Smooth muscle cell (in vitro differentiated cells): Measurements from ENCODE around the gene TAS2R9. TPM values are rescaled to one million over a fixed set of nuclear protein-coding genes. Genes with fewer than 3 reads are reported as not detected.
A peak's percentile ranks its signal among the peaks of the same experiment; 100 is the strongest.

Experiments used
- DNase-seq: peaks from one replicate; lab custom pipeline; 2025; ENCODE audit not compliant: unreplicated experiment; lab: John Stamatoyannopoulos, UW
- H2AFZ ChIP-seq: fragments of 200-600 bp; sonication (generic); 2 replicates; pipeline ENCODE4 v1.6.0; 2016; ENCODE audit warnings: antibody characterized with exemption, low read depth, mild to moderate bottlenecking
- H3F3A ChIP-seq: fragments of 200-600 bp; sonication (generic); 2 replicates; pipeline ENCODE4 v1.6.0; 2017; ENCODE audit warnings: antibody characterized with exemption, low read depth
- H3K27ac ChIP-seq: fragments of 200-600 bp; sonication (generic); 2 replicates; pipeline ENCODE4 v1.5.1; 2016; ENCODE audit warnings: low read depth, mild to moderate bottlenecking
- H3K27me3 ChIP-seq: fragments of 200-600 bp; sonication (generic); 2 replicates; pipeline ENCODE4 v1.6.1; 2016; ENCODE audit warnings: low read depth, mild to moderate bottlenecking
- H3K36me3 ChIP-seq: fragments of 200-600 bp; sonication (generic); 2 replicates; pipeline ENCODE4 v1.5.1; 2016; ENCODE audit warnings: low read depth
- H3K4me1 ChIP-seq: fragments of 200-600 bp; sonication (generic); 2 replicates; pipeline ENCODE4 v1.5.1; 2016; ENCODE audit warnings: low read depth
- H3K4me2 ChIP-seq: fragments of 200-600 bp; sonication (generic); 2 replicates; pipeline ENCODE4 v1.6.0; 2016; ENCODE audit warnings: mild to moderate bottlenecking
- H3K4me3 ChIP-seq: fragments of 200-600 bp; sonication (generic); 2 replicates; pipeline ENCODE4 v1.5.1; 2016; ENCODE audit warnings: mild to moderate bottlenecking
- H3K79me2 ChIP-seq: fragments of 200-600 bp; sonication (generic); 2 replicates; pipeline ENCODE4 v1.6.0; 2016; ENCODE audit warnings: low read depth, mild to moderate bottlenecking
- H3K9ac ChIP-seq: fragments of 200-600 bp; sonication (generic); 2 replicates; pipeline ENCODE4 v1.6.0; 2016; ENCODE audit warnings: low read depth
- H3K9me3 ChIP-seq: fragments of 200-600 bp; sonication (generic); replicated peaks from 2 replicates; pipeline ENCODE4 v1.5.1; 2016; ENCODE audit warnings: low read depth
- H4K20me1 ChIP-seq: fragments of 200-600 bp; sonication (generic); 2 replicates; pipeline ENCODE4 v1.6.0; 2016; ENCODE audit warnings: low read depth
- WGBS: methylation state at CpG from one replicate; pipeline ENCODE4 v1.1.7; 2016; ENCODE audit warnings: low lambda C conversion rate; 5-methylcytosine and 5-hydroxymethylcytosine counted together
- polyA plus RNA-seq: library from polyadenylated mRNA; unstranded; fragments of >200 nt; fragmentation: Nextera tagmentation; extraction: Ambion mirVana; gene quantifications from 2 replicates; pipeline ENCODE4 v1.2.1, GENCODE V29; 2016
- total RNA-seq: library from RNA; depleted of rRNA; stranded (reverse); fragments of >200 nt; gene quantifications from 2 replicates; pipeline ENCODE4 v1.2.3, GENCODE V29; 2014
- TF ChIP-seq, protein P1 (sequence below): fragments of 200-600 bp; sonication (generic); IDR thresholded peaks from 2 replicates; pipeline ENCODE4 v1.5.1; 2017; ENCODE audit warnings: borderline replicate concordance, mild to moderate bottlenecking, antibody characterized with exemption; ENCODE audit not compliant: insufficient read depth, poor library complexity, severe bottlenecking

The TAS2R9 gene
- total and polyA plus RNA-seq, 2 experiments from 2014 or later, result 0.81 TPM; not detected in 1

- no peak for DNase-seq
- 81% methylated on average over 5 of the region's 5 CpGs for WGBS
- no peak overlapping the region for H3K4me3 ChIP-seq
Observed at GRCh38 chr12:10783252-10783651, 26.7 kb downstream of the TAS2R9 start.

GRCh38 chr12:10779103-10779502 is 30.9 kb downstream of the TAS2R9 start:
- H3F3A ChIP-seq, result no peaks in the 10 kb centered on the region
- no peak overlapping the region for H3K4me3 ChIP-seq
- WGBS, result 91% methylated on average over 2 of the region's 2 CpGs
- no peaks in the 10 kb centered on the region for H3K9me3 ChIP-seq
- no peak overlapping the region for H3K4me2 ChIP-seq
- no peak overlapping the region for H2AFZ ChIP-seq
- H3K79me2 ChIP-seq, result no peaks in the 10 kb centered on the region
- H3K36me3 ChIP-seq, result no peaks in the 10 kb centered on the region
- no peak overlapping the region for H3K9ac ChIP-seq
- H3K27ac ChIP-seq, result no peak overlapping the region
- TF ChIP-seq, protein P1, sequence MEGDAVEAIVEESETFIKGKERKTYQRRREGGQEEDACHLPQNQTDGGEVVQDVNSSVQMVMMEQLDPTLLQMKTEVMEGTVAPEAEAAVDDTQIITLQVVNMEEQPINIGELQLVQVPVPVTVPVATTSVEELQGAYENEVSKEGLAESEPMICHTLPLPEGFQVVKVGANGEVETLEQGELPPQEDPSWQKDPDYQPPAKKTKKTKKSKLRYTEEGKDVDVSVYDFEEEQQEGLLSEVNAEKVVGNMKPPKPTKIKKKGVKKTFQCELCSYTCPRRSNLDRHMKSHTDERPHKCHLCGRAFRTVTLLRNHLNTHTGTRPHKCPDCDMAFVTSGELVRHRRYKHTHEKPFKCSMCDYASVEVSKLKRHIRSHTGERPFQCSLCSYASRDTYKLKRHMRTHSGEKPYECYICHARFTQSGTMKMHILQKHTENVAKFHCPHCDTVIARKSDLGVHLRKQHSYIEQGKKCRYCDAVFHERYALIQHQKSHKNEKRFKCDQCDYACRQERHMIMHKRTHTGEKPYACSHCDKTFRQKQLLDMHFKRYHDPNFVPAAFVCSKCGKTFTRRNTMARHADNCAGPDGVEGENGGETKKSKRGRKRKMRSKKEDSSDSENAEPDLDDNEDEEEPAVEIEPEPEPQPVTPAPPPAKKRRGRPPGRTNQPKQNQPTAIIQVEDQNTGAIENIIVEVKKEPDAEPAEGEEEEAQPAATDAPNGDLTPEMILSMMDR, result no peak
- DNase-seq, result no peak
- peaks cover 13% of the 10 kb centered on the region for H3K27me3 ChIP-seq
- H3K4me1 ChIP-seq, result no peaks in the 10 kb centered on the region
- no peaks in the 10 kb centered on the region for H4K20me1 ChIP-seq

More at GRCh38 chr12:10783252-10783651, 26.7 kb downstream of the TAS2R9 start:
- TF ChIP-seq, protein P1, result no peak
- H3F3A ChIP-seq, result no peaks in the 10 kb centered on the region
- no peak overlapping the region for H3K9ac ChIP-seq
- no peaks in the 10 kb centered on the region for H3K79me2 ChIP-seq
- no peaks in the 10 kb centered on the region for H3K36me3 ChIP-seq
- H3K27me3 ChIP-seq, result no peaks in the 10 kb centered on the region
- no peaks in the 10 kb centered on the region for H3K4me1 ChIP-seq
- no peak overlapping the region for H3K27ac ChIP-seq
- no peak overlapping the region for H3K4me2 ChIP-seq
- H3K9me3 ChIP-seq, result no peaks in the 10 kb centered on the region
- no peaks in the 10 kb centered on the region for H4K20me1 ChIP-seq
- H2AFZ ChIP-seq, result no peak overlapping the region

- Histone ChIP-seq H3K36me3 (no peaks in the 10 kb centered on the region), H4K20me1 (no peaks in the 10 kb centered on the region), H3K9ac (no peak overlapping the region), H3K27me3 (peaks cover 78% of the 10 kb centered on the region), H2AFZ (no peak overlapping the region), H3K27ac (no peak overlapping the region), H3K79me2 (no peaks in the 10 kb centered on the region), H3F3A (no peaks in the 10 kb centered on the region), H3K9me3 (no peaks in the 10 kb centered on the region), H3K4me2 (no peak overlapping the region), H3K4me1 (no peaks in the 10 kb centered on the region), H3K4me3 (no peak overlapping the region)
- no peak for DNase-seq
- TF ChIP-seq, protein P1, result peak; percentile 77
- WGBS, result 4% methylated on average over 1 of the region's 1 CpG
Observed at GRCh38 chr12:10771132-10771733, 38.7 kb downstream of the TAS2R9 start.

- Histone ChIP-seq H3K36me3 (no peaks in the 10 kb centered on the region), H2AFZ (no peak overlapping the region), H3K79me2 (no peaks in the 10 kb centered on the region), H3K27ac (no peak overlapping the region), H3K27me3 (peaks cover 26% of the 10 kb centered on the region), H3K9ac (no peak overlapping the region), H3K4me3 (no peak overlapping the region), H3K4me1 (no peaks in the 10 kb centered on the region), H3F3A (no peaks in the 10 kb centered on the region), H3K4me2 (no peak overlapping the region), H3K9me3 (peaks cover 3% of the 10 kb centered on the region), H4K20me1 (no peaks in the 10 kb centered on the region)
- TF ChIP-seq, protein P1, result no peak
- WGBS, result 55% methylated on average over 2 of the region's 2 CpGs
- DNase-seq, result no peak
Observed at GRCh38 chr12:10759657-10760056, 50.3 kb downstream of the TAS2R9 start.
